ENCODE data around the gene REV3L.

- no peak for TF ChIP-seq NFYB (CRISPR knock-in tag; conservative IDR thresholded peaks at IDR 0.05; ENCODE audit: low read depth)
- no peak for TF ChIP-seq MAX (CRISPR knock-in tag; IDR thresholded peaks at IDR 0.05)
- TF ChIP-seq CTCF (IDR thresholded peaks at IDR 0.05): no peak
- no peak for TF ChIP-seq USF1 (CRISPR knock-in tag; IDR thresholded peaks at IDR 0.05)
- TF ChIP-seq ZNF121 (CRISPR knock-in tag; IDR thresholded peaks at IDR 0.05): no peak
- no peak for TF ChIP-seq ZNF416 (CRISPR knock-in tag; IDR thresholded peaks at IDR 0.05)
Measured at GRCh38 chr6:111338843-111339242, 144.2 kb downstream of the REV3L start.

All from WTC11 (cell line).